ENCODE results near the gene OAF.

DNA sequence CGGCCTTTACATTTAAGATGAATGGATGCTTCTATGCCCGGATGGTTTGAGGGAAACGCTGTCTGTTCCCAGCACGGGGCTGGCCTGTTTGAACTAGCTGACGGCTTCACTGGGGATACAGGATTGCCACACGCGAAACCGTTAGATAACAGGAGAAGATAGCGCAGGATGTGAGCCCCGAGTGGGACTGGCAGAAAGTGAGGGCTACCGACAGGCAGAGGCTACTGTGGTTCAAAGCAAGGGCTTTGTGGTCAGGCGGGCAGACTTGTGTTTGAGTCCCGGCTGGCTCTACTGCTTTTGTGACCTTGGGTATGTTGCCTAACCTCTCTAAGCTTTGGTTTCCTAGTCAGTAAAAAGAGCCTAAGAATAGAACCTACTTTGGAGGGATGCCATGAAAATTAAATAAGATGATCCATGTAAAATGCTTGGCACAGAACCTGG, 2.8 kb upstream of the OAF start:
- TF ChIP-seq EZH2 (IDR thresholded peaks at IDR 0.05; ENCODE audit: low read depth, unreplicated experiment) (no peak), EZH2phosphoT487 (IDR thresholded peaks at IDR 0.05; ENCODE audit: unreplicated experiment) (no peak)
- TF ChIP-seq, protein P1, sequence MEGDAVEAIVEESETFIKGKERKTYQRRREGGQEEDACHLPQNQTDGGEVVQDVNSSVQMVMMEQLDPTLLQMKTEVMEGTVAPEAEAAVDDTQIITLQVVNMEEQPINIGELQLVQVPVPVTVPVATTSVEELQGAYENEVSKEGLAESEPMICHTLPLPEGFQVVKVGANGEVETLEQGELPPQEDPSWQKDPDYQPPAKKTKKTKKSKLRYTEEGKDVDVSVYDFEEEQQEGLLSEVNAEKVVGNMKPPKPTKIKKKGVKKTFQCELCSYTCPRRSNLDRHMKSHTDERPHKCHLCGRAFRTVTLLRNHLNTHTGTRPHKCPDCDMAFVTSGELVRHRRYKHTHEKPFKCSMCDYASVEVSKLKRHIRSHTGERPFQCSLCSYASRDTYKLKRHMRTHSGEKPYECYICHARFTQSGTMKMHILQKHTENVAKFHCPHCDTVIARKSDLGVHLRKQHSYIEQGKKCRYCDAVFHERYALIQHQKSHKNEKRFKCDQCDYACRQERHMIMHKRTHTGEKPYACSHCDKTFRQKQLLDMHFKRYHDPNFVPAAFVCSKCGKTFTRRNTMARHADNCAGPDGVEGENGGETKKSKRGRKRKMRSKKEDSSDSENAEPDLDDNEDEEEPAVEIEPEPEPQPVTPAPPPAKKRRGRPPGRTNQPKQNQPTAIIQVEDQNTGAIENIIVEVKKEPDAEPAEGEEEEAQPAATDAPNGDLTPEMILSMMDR (conservative IDR thresholded peaks at IDR 0.05; ENCODE audit: low read depth in 2 of 2), result no peak

All from GM23338 (cell line).